ENCODE data around the gene DHX34. TPM values are rescaled to one million over a fixed set of nuclear protein-coding genes. Genes with fewer than 3 reads are reported as not detected.
"Not testable (repeated sequence)": the region's sequence is repeated elsewhere in the genome, so short reads cannot be mapped to it uniquely, and the experiment has no call there.

Gene DHX34
- 10 to 100 TPM; 17.4 to 19.5 TPM for total RNA-seq

DNA sequence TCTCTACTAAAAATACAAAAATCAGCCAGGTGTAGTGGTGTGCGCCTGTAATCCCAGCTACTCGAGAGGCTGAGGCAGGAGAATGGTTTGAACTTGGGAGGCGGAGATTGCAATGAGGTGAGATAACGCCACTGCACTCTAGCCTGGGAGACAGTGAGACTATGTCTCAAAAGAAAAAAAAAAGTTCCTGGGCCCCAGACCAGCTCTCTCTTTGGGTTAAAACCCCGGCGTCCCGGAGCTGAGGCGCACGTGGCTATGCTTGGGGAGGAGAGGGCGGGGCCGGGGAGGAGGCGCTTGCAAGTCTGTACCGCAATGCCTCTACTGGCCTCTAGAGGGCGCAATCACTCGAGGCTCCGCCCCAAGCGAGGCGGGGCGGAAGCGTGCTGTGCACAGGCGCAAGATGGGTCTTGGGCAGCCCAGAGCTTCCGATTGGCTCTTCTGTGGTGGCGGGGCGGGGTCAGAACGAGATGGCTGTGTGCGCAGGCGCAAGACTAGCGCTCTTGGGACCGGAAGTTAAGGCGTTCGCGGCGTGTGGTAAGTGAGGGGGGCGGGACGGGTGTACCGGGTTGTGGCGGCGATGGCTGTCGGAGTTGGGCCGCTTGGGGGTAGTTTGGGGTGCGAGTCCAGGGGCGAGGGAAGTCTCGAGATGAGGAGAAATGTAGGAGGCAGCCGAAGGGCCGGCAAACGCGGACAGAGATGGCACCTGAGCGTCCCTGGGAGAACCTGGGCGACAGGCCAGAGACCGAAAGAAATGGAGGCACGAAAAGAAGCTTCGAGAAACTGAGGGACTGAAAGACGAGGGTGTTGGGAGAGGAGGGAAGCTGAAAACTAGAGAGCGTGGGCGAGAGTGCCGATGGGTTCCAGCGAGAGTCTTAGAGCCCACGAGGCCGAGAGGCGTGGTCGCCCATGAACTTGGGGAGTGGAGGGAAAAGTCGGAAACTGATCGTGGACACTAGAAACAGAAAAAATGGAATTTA lies at the start of gene DHX34:
Gene DHX34, plus strand, starts transcription at position 497 of the 977 bp plus-strand sequence. CDS start 3,716 bp downstream, outside the sequence.
- H3K27me3 Mint-ChIP-seq, result peaks cover 3% of the 10 kb centered on the region
- peak within 1 kb of the TSS; percentile 94 for H3K27ac Mint-ChIP-seq

GRCh38 chr19:47300867-47301266 lies 48.2 kb upstream of the DHX34 start:
- H3K9me3 Mint-ChIP-seq, H3K4me3 Mint-ChIP-seq, H3K4me1 Mint-ChIP-seq, H3K27me3 Mint-ChIP-seq, DNase-seq, H3K27ac Mint-ChIP-seq, H3K36me3 Mint-ChIP-seq: not testable (repeated sequence)

More for the DNA sequence above, at the start of gene DHX34:
- peaks cover 3% of the 10 kb centered on the region for H3K9me3 Mint-ChIP-seq
- DNase-seq, result peak; percentile 99
- peak within 1 kb of the TSS; percentile 88 for H3K4me3 Mint-ChIP-seq
- H3K36me3 Mint-ChIP-seq, result peaks cover 39% of the 10 kb centered on the region
- H3K4me1 Mint-ChIP-seq, result peaks cover 25% of the 10 kb centered on the region

DNA sequence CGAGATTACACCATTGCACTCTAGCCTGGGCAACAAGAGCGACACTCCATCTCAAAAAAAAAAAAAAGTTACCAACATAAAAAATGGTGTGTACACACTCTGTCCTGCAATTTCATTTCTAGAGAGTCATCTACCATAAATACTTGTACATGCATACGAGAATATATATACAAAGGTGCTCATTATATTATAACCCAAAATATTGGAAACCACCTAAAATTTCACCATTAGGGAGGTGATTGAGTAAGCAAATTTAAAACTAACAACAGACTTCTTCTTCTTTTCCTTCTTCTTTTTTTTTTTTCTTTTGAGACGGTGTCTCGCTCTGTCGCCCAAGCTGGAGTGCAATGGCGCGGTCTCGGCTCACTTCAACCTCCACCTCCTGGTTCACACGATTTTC lies 46.9 kb upstream of the DHX34 start:
- peaks cover 10% of the 10 kb centered on the region for H3K27me3 Mint-ChIP-seq

GRCh38 chr19:47303966-47304365 lies 45.1 kb upstream of the DHX34 start:
- peaks cover 10% of the 10 kb centered on the region for H3K27me3 Mint-ChIP-seq
- H3K36me3 Mint-ChIP-seq, result no peaks in the 10 kb centered on the region
- H3K27ac Mint-ChIP-seq, result no peak overlapping the region
- H3K4me1 Mint-ChIP-seq, result peaks cover 4% of the 10 kb centered on the region
- H3K9me3 Mint-ChIP-seq, result no peaks in the 10 kb centered on the region
- no peak overlapping the region for H3K4me3 Mint-ChIP-seq
- DNase-seq, result no peak

More for the DNA sequence above, 46.9 kb upstream of the DHX34 start:
- Mint-ChIP-seq H3K36me3 (no peaks in the 10 kb centered on the region), H3K9me3 (no peaks in the 10 kb centered on the region), H3K27ac (no peak overlapping the region), H3K4me1 (peaks cover 4% of the 10 kb centered on the region), H3K4me3 (no peak overlapping the region)
- no peak for DNase-seq

GRCh38 chr19:47305309-47305751 lies 43.8 kb upstream of the DHX34 start:
- Mint-ChIP-seq H3K4me1 (peaks cover 4% of the 10 kb centered on the region), H3K27ac (no peak overlapping the region), H3K36me3 (no peaks in the 10 kb centered on the region), H3K9me3 (no peaks in the 10 kb centered on the region), H3K4me3 (no peak overlapping the region), H3K27me3 (peaks cover 15% of the 10 kb centered on the region)
- peak; percentile 30 for DNase-seq

GRCh38 chr19:47306303-47306702 lies 42.8 kb upstream of the DHX34 start:
- H3K36me3 Mint-ChIP-seq, result no peaks in the 10 kb centered on the region
- H3K4me3 Mint-ChIP-seq, result no peak overlapping the region
- no peak for DNase-seq
- H3K27me3 Mint-ChIP-seq, result peaks cover 15% of the 10 kb centered on the region
- H3K4me1 Mint-ChIP-seq, result peaks cover 4% of the 10 kb centered on the region
- H3K9me3 Mint-ChIP-seq, result no peaks in the 10 kb centered on the region
- H3K27ac Mint-ChIP-seq, result no peak overlapping the region

DNA sequence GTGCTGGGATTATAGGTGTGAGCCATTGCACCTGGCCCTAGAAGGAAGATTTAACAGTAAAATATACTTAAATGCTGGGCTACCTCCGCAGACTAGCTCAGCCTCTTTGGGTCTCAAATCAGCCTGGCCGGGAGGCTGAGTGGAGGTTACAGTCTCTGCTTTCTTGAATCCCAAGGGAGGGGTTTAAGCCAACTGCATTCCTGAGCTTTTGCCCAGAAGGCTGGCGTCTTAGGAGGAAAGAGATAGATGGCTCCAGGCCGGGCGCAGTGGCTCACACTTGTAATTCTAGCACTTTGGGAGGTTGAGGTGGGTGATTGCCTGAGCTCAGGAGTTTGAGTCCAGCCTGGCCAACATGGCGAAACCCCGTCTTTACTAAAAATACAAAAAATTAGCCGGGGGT lies 40.1 kb upstream of the DHX34 start:
- Mint-ChIP-seq H3K27me3 (peaks cover 27% of the 10 kb centered on the region), H3K9me3 (no peaks in the 10 kb centered on the region), H3K4me3 (no peak overlapping the region), H3K36me3 (no peaks in the 10 kb centered on the region), H3K27ac (no peak overlapping the region), H3K4me1 (peaks cover 4% of the 10 kb centered on the region)
- DNase-seq, result no peak

GRCh38 chr19:47309608-47310007 lies 39.5 kb upstream of the DHX34 start, which contains the start of gene C5AR1:
TSS of gene C5AR1 (plus strand) at chr19:47309861. CDS start at chr19:47309896, 35 bp downstream.
- no peaks in the 10 kb centered on the region for H3K36me3 Mint-ChIP-seq
- no peak within 1 kb of the TSS for H3K27ac Mint-ChIP-seq
- H3K9me3 Mint-ChIP-seq, result no peaks in the 10 kb centered on the region
- no peak for DNase-seq
- peaks cover 28% of the 10 kb centered on the region for H3K27me3 Mint-ChIP-seq
- peaks cover 4% of the 10 kb centered on the region for H3K4me1 Mint-ChIP-seq
- H3K4me3 Mint-ChIP-seq, result no peak within 1 kb of the TSS

GRCh38 chr19:47310323-47310722 lies 38.8 kb upstream of the DHX34 start:
- peaks cover 29% of the 10 kb centered on the region for H3K27me3 Mint-ChIP-seq
- H3K36me3 Mint-ChIP-seq, result no peaks in the 10 kb centered on the region
- H3K9me3 Mint-ChIP-seq, result no peaks in the 10 kb centered on the region
- no peak overlapping the region for H3K27ac Mint-ChIP-seq
- peaks cover 5% of the 10 kb centered on the region for H3K4me1 Mint-ChIP-seq
- no peak for DNase-seq
- H3K4me3 Mint-ChIP-seq, result no peak overlapping the region

DNA sequence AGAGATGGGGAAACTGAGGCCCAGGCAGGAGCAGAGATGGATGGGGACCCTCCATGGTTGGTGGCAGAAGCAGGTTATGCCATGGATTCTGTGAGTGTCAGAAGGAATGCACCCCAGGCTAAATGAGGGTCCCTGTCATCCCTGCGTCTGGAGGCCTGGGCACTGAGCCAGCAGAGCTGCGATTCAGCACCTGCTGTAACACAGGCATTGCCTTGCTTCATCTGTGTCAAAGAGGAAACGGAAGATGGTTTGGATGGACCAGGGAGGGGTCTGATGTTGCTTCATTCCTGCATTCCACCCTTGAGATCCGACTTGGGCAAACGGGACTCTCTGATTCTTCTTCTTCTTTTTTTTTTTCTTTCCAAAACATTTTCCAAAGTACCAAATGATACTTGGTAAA lies 38.3 kb upstream of the DHX34 start:
- H3K4me1 Mint-ChIP-seq, result peaks cover 6% of the 10 kb centered on the region
- DNase-seq, result no peak
- no peaks in the 10 kb centered on the region for H3K9me3 Mint-ChIP-seq
- no peak overlapping the region for H3K27ac Mint-ChIP-seq
- peaks cover 31% of the 10 kb centered on the region for H3K27me3 Mint-ChIP-seq
- no peak overlapping the region for H3K4me3 Mint-ChIP-seq
- H3K36me3 Mint-ChIP-seq, result no peaks in the 10 kb centered on the region

GRCh38 chr19:47312366-47313006 lies 36.6 kb upstream of the DHX34 start:
- peaks cover 39% of the 10 kb centered on the region for H3K27me3 Mint-ChIP-seq
- H3K4me3 Mint-ChIP-seq, result no peak overlapping the region
- no peak for DNase-seq
- H3K9me3 Mint-ChIP-seq, result no peaks in the 10 kb centered on the region
- no peaks in the 10 kb centered on the region for H3K36me3 Mint-ChIP-seq
- no peak overlapping the region for H3K27ac Mint-ChIP-seq
- peaks cover 6% of the 10 kb centered on the region for H3K4me1 Mint-ChIP-seq

GRCh38 chr19:47313754-47314295 lies 35.3 kb upstream of the DHX34 start:
- Mint-ChIP-seq H3K4me3 (no peak overlapping the region), H3K4me1 (peaks cover 6% of the 10 kb centered on the region), H3K27ac (no peak overlapping the region), H3K9me3 (no peaks in the 10 kb centered on the region), H3K27me3 (peaks cover 40% of the 10 kb centered on the region), H3K36me3 (no peaks in the 10 kb centered on the region)
- no peak for DNase-seq

DNA sequence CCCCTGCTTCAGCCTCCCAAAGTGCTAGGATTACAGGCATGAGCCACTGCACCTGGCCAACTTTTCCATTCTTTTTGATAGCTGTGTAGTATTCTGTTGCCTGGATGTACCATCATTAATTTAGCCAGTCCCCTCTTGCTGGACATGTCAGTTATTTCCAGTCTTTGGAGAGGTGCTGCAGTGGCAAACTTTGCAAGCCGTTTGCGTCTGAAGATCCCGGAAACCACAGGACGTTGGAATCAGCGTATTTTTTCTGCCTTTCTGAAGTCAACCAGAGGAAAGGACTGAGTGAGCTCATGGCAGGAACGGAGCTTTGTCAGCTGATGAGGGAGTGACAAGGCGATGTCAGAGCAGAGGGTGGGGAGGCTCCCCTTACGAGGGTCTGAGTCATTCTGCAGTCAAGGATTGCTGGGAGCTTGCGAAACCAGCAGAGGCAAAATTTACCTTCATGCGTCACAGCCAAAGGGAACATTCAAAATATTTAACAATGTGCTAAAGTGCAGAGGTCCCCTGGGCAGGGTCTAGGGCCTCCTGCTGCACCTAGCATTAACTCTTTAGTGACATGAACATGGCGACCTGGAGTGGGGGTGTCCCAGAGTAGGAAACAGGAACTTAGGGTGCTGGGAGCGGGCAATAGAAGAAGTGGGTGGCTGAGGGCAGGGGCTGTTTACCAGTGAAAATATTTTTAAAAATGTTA lies 33.8 kb upstream of the DHX34 start:
- DNase-seq, result peak; percentile 28
- Mint-ChIP-seq H3K4me3 (no peak overlapping the region), H3K36me3 (no peaks in the 10 kb centered on the region), H3K27ac (no peak overlapping the region), H3K4me1 (peaks cover 6% of the 10 kb centered on the region), H3K9me3 (no peaks in the 10 kb centered on the region), H3K27me3 (peaks cover 47% of the 10 kb centered on the region)

DNA sequence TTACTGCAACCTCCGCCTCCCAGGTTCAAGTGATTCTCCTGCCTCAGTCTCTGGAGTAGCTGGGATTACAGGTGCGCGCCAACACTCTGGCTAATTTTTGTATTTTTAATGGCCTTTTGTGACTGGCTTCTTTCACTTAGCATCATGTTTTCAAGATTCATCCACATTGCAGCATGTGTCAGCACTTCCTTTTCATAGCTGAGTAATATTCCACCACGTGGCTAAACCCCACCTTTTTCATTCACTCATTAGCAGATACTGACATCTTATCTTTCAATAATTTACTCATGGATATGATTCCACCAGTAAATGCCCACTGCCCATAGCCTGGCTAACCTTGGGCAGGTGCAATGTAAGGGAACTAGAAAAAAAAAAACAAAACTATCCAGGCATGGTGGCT lies 32.6 kb upstream of the DHX34 start:
- Mint-ChIP-seq H3K4me1 (peaks cover 6% of the 10 kb centered on the region), H3K4me3 (no peak overlapping the region), H3K27me3 (peaks cover 51% of the 10 kb centered on the region), H3K36me3 (no peaks in the 10 kb centered on the region), H3K27ac (no peak overlapping the region), H3K9me3 (no peaks in the 10 kb centered on the region)
- no peak for DNase-seq

All from activated naive CD8-positive, alpha-beta T cell treated with anti-CD3 and anti-CD28 coated beads for 36 hours (primary cell).